ENCODE results near the gene LRRC36.
"Not testable (repeated sequence)": the region's sequence is repeated elsewhere in the genome, so short reads cannot be mapped to it uniquely, and the experiment has no call there.

Gene LRRC36

DNA sequence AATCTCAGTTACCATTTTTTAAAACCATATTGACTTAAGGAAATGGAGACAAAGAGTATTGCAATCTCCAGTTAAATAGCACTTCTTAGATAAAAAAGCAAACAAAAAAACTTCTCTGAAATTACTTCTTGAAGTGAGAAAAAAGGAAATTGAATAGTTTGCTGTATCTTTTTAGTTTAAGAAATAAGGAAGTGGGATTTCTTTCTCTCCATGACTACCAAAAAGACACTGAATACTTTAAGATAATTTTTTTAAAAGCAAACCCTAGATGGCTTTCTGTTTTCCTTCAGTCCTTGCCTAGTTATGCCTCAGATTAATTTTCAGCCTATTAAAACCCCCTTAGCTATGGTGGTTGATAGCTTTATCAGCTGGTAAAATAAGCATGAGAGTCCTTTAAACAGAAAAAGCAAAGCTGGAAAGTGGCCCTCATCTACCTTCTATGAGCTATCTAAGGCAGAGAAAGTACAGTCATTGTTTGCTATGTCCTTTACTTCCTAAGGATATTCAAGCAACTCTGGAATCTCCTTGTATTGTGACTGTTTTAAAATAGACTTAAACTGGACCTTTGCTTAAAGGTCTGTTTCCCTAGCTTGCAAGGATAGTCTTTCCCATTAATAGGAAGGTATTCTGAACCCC lies 38.1 kb downstream of the LRRC36 start:
- TF ChIP-seq EZH2 (optimal IDR thresholded peaks at IDR 0.05; ENCODE audit: low read depth, low read length) (no peak), EZH2phosphoT487 (IDR thresholded peaks at IDR 0.05; ENCODE audit: low read length) (no peak)
- TF ChIP-seq, protein P1, sequence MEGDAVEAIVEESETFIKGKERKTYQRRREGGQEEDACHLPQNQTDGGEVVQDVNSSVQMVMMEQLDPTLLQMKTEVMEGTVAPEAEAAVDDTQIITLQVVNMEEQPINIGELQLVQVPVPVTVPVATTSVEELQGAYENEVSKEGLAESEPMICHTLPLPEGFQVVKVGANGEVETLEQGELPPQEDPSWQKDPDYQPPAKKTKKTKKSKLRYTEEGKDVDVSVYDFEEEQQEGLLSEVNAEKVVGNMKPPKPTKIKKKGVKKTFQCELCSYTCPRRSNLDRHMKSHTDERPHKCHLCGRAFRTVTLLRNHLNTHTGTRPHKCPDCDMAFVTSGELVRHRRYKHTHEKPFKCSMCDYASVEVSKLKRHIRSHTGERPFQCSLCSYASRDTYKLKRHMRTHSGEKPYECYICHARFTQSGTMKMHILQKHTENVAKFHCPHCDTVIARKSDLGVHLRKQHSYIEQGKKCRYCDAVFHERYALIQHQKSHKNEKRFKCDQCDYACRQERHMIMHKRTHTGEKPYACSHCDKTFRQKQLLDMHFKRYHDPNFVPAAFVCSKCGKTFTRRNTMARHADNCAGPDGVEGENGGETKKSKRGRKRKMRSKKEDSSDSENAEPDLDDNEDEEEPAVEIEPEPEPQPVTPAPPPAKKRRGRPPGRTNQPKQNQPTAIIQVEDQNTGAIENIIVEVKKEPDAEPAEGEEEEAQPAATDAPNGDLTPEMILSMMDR (IDR thresholded peaks at IDR 0.05; ENCODE audit: low read length), result no peak
- DNase-seq, result no peak
- H3F3A ChIP-seq (ENCODE audit: insufficient read depth, low read length), result no peaks in the 10 kb centered on the region
- H3K9me2 ChIP-seq (replicated peaks; ENCODE audit: insufficient read depth, low read length), result no peaks in the 10 kb centered on the region
- 0 out of 2 replicates have a peak overlapping the region, but pooled peaks have one; percentile 5 for H3K4me2 ChIP-seq (ENCODE audit: low read depth, low read length)
- H3K4me3 ChIP-seq (ENCODE audit: low read length), result no peak overlapping the region
- H3K27me3 ChIP-seq (replicated peaks; ENCODE audit: insufficient read depth, low read length), result no peaks in the 10 kb centered on the region
- H3K79me2 ChIP-seq (ENCODE audit: low read length), result no peaks in the 10 kb centered on the region
- no peak overlapping the region for H3K27ac ChIP-seq (ENCODE audit: low read length)
- H3K9ac ChIP-seq (ENCODE audit: low read length), result no peak overlapping the region
- H3K9me3 ChIP-seq (replicated peaks; ENCODE audit: insufficient read depth, low read length), result no peaks in the 10 kb centered on the region
- no peaks in the 10 kb centered on the region for H3K36me3 ChIP-seq (replicated peaks; ENCODE audit: insufficient read depth, low read length)
- H4K20me1 ChIP-seq (ENCODE audit: insufficient read depth, low read length), result no peaks in the 10 kb centered on the region
- H3K4me1 ChIP-seq (ENCODE audit: low read length), result peaks cover 4% of the 10 kb centered on the region; the same call in 1 of the 2 replicates
- H2AFZ ChIP-seq (ENCODE audit: low read length), result peak overlapping the region; percentile 49; the same call in 1 of the 2 replicates

DNA sequence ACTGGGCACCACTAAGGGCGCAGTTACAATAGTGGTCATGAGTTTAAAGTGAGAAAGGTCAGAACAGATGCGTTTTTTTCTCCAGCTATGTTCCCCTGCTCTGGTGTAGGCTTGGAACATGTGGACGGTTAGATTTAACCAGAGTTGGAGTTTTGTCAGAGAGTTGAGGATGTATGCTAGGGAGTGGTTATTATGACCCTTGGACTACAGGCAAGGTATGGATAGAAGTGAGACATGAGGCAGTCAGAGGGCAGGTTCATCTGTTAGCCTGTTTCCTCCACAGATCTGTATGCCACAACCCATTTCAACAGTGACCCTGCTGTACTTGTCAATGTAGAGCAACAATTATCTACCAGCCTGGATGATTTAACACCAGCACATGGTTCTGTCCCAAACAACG lies 44.0 kb downstream of the LRRC36 start:
- no peaks in the 10 kb centered on the region for H3K79me2 ChIP-seq (ENCODE audit: low read length)
- H3K4me2 ChIP-seq (ENCODE audit: low read depth, low read length), result no peak overlapping the region
- H3K36me3 ChIP-seq (replicated peaks; ENCODE audit: insufficient read depth, low read length), result no peaks in the 10 kb centered on the region
- no peak overlapping the region for H3K27ac ChIP-seq (ENCODE audit: low read length)
- no peaks in the 10 kb centered on the region for H3K9me2 ChIP-seq (replicated peaks; ENCODE audit: insufficient read depth, low read length)
- no peak overlapping the region for H3K4me3 ChIP-seq (ENCODE audit: low read length)
- no peak for DNase-seq
- no peaks in the 10 kb centered on the region for H3F3A ChIP-seq (ENCODE audit: insufficient read depth, low read length)
- no peaks in the 10 kb centered on the region for H3K9me3 ChIP-seq (replicated peaks; ENCODE audit: insufficient read depth, low read length)
- no peaks in the 10 kb centered on the region for H3K4me1 ChIP-seq (ENCODE audit: low read length)
- no peak overlapping the region for H3K9ac ChIP-seq (ENCODE audit: low read length)
- H4K20me1 ChIP-seq (ENCODE audit: insufficient read depth, low read length), result no peaks in the 10 kb centered on the region
- TF ChIP-seq EZH2phosphoT487 (IDR thresholded peaks at IDR 0.05; ENCODE audit: low read length) (no peak), EZH2 (optimal IDR thresholded peaks at IDR 0.05; ENCODE audit: low read depth, low read length) (no peak)
- TF ChIP-seq, protein P1 (IDR thresholded peaks at IDR 0.05; ENCODE audit: low read length), result no peak
- no peaks in the 10 kb centered on the region for H3K27me3 ChIP-seq (replicated peaks; ENCODE audit: insufficient read depth, low read length)
- no peak overlapping the region; the same call in 1 of the 2 replicates for H2AFZ ChIP-seq (ENCODE audit: low read length)

DNA sequence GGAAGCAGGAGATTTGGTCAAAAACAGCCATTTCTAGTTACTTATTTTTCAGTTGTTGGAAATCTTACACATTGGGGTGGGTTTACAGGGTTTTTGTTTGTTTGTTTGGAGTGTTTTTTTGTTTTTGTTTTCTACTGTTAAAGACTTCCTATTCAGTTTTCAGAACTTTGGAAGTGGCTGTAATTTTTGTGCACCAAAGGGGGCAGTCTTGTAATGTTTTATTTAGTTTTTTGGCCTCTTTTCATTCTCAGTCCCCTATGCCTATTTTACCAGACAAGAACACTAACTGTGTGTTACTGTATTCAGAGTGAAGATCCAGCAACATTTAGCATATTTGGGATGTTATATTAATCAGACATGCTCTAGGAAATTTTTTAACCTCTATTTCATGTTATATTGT lies 46.0 kb downstream of the LRRC36 start:
- Histone ChIP-seq H3K27me3 (replicated peaks; ENCODE audit: insufficient read depth, low read length) (no peaks in the 10 kb centered on the region), H3K79me2 (ENCODE audit: low read length) (no peaks in the 10 kb centered on the region), H4K20me1 (ENCODE audit: insufficient read depth, low read length) (no peaks in the 10 kb centered on the region), H3K27ac (ENCODE audit: low read length) (no peak overlapping the region), H3F3A (ENCODE audit: insufficient read depth, low read length) (no peaks in the 10 kb centered on the region), H3K4me3 (ENCODE audit: low read length) (no peak overlapping the region), H3K9ac (ENCODE audit: low read length) (no peak overlapping the region), H3K9me2 (replicated peaks; ENCODE audit: insufficient read depth, low read length) (no peaks in the 10 kb centered on the region), H3K4me1 (ENCODE audit: low read length) (no peaks in the 10 kb centered on the region), H3K4me2 (ENCODE audit: low read depth, low read length) (no peak overlapping the region), H3K36me3 (replicated peaks; ENCODE audit: insufficient read depth, low read length) (no peaks in the 10 kb centered on the region), H3K9me3 (replicated peaks; ENCODE audit: insufficient read depth, low read length) (no peaks in the 10 kb centered on the region), H2AFZ (ENCODE audit: low read length) (no peak overlapping the region)
- no peak for TF ChIP-seq EZH2phosphoT487 (IDR thresholded peaks at IDR 0.05; ENCODE audit: low read length)
- TF ChIP-seq, protein P1 (IDR thresholded peaks at IDR 0.05; ENCODE audit: low read length), result peak; percentile 43
- peak; percentile 32 for DNase-seq

DNA sequence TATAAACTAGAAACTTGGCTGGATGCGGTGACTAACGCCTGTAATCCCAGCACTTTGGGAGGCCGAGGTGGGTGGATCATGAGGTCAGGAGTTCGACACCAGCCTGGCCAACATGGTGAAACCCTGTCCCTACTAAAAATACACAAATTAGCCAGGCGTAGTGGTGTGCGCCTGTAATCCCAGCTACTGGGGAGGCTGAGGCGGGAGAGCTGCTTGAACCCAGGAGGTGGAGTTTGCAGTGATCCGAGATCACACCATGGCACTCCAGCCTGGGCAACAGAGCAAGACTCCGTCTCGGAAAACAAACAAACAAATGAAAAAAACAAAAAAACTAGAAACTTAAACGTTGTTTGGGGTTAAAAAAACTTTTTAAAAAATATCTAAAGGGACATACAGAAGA lies 49.4 kb downstream of the LRRC36 start:
- H3K9me3 ChIP-seq (replicated peaks; ENCODE audit: insufficient read depth, low read length); DNase-seq; H3K27ac ChIP-seq (ENCODE audit: low read length); H3K9ac ChIP-seq (ENCODE audit: low read length); H3K4me2 ChIP-seq (ENCODE audit: low read depth, low read length); H4K20me1 ChIP-seq (ENCODE audit: insufficient read depth, low read length); H3K4me3 ChIP-seq (ENCODE audit: low read length); H3K79me2 ChIP-seq (ENCODE audit: low read length); H3K9me2 ChIP-seq (replicated peaks; ENCODE audit: insufficient read depth, low read length); H2AFZ ChIP-seq (ENCODE audit: low read length); H3F3A ChIP-seq (ENCODE audit: insufficient read depth, low read length); H3K36me3 ChIP-seq (replicated peaks; ENCODE audit: insufficient read depth, low read length); H3K4me1 ChIP-seq (ENCODE audit: low read length); H3K27me3 ChIP-seq (replicated peaks; ENCODE audit: insufficient read depth, low read length): not testable (repeated sequence)
